Stimulated activated CD8-positive, alpha-beta memory T cell treated with anti-CD3 and anti-CD28 coated beads, Interleukin-2, amount 100 ng/mL, for 48 hours (primary cell): ENCODE data around the gene CRB2.

Experiments
- DNase-seq, 2 donors: peaks; one replicate each; pipeline ENCODE4 v3.0.0-alpha.2; 2020; ENCODE audit warnings: low read depth in 2 of 2

The CRB2 gene

DNA sequence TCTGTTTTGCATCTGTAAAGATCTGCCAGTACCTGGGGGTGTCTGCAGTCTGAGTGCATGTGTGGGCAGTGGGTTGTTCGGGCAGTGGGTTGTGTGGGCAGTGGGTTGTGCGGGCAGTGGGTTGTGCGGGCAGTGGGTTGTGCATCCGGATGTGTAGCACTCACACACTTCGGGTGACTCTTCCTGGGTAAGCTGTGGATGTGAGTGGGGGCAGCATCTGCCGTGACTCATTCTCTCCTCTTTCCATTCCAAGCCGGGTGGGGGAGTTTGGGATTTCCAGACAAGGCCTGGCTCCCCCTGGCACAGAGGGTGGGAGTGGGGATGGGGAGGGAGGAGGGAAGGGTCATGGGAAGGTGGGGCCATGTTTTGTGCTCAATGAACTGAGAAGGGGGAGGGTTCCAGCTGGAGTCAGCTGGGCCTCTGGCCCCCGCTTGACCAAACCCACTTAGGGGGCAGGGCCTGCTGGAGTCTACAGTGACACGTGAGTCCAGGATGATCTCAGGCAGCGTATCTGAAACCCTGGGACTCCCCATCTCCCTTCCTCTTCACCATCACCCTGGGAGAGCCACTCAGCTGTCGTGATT is 8.3 kb downstream of the CRB2 start:
- DNase-seq: no peak

DNA sequence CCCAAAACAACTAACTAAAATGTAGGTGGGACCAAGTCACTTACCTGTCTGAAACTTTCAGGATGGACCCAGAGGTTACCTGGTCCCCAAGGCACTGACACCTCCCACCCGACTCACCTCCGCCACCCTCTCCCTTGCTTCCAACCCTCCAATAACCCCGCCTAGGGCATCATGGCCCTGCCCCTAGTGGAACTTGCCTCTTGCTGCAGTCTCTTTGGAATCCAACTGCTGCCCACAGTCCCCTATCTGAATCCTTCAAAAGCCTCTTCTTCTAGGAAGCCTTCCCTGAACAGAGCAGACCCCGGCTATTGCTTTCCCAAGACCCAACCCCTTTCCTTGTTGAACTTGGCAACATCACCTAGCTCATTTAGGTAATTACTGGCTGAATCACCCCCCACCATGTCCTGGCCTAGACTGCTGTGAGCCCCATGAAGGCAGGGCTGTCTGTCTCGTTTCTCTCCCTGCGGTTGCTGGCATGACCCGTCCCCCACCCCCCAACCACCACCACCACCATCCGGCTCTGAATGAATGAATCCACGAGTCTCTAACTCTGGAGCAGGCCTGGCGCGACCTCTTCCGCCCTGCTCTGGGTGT is 9.4 kb downstream of the CRB2 start:
- no peak for DNase-seq

DNA sequence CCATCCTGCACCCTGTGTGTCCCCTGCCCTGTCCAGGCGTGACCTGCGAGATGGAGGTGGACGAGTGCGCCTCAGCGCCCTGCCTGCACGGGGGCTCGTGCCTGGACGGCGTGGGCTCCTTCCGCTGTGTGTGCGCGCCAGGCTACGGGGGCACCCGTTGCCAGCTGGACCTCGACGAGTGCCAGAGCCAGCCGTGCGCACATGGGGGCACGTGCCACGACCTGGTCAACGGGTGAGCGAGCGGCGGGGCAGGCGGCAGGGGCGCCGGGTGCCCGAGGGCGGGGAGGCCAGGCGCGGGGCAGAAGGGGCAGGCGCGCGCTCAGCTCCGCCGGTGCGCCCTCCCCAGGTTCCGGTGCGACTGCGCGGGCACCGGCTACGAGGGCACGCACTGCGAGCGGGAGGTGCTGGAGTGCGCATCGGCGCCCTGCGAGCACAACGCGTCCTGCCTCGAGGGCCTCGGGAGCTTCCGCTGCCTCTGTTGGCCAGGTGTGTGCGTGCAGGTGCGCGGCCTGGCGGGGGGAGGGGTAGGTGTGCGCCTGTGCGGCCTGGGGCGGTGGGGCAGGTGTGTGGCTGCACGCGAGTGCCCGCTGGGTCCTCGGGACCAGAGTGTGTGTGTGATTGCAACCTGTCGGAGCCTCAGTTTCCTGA is 10.0 kb downstream of the CRB2 start:
- DNase-seq: no peak

DNA sequence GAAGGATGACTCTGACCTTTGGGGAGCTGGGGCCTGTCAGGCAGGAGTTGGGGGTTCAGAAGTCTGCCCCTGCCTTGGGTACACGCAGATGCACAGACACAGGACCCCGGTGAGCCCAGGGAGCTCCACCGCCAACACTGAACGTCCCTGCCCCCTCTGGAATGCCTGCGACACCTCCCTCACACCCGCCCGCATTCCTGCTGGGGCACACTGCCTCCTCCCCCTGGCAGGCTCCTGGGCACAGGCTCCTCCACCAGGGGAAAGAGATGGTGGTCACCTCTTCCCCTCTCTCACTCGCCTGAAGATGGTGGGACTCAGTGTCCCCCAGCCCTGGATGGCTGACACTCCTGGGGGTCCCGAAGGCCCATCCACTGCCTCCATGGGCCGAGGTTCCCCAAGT is 12.0 kb downstream of the CRB2 start:
- no peak for DNase-seq

DNA sequence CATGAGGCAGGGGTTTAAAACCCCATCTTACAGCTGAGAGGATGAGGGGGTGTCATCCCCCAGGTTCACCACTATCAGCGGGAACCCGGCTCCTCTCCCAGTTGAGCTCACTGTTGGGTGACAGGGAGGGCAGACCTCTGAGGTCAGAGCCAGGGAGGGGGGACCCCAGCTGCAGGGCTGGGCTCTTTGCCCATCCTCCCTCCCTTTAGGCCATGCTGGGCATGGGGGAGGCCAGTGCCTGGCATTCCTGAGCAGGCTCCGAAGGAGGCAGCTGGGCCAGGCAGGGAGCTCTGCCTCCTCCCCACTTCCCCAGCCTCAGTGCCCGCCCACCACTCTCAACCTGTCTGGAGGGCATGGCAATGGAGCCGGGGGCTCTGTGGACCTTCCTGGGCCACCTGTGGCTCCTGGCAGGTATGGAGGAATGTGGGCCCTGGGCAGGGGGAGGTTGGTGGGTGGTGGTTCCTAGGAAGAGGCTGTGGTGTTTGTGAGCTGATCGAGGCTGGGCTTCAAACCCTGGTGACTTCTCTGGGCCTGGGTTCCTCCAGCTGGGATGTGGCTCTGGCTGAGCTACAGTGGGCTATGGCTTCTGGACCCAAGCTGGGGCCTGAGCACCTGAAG is 12.6 kb downstream of the CRB2 start:
- DNase-seq: no peak

DNA sequence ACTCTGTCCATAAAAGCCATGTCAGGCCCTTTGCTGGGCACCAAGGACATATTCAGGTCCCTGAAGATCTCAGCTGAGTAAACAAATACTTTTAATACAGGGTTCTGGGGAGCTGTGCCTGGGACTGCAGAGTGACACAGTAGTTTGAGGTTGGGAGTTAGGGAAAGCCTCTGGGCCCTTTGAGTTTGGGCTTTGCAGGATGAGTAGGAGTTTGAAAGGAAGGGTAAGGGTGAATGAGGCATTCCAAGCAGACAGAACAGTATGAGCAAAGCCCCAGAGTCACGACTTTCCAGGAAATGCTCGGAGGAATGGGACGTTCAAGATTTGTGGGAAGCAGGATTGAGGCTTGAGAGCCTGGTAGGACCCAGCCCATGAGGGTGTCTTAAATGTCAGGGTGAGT is 13.3 kb downstream of the CRB2 start:
- DNase-seq: no peak

DNA sequence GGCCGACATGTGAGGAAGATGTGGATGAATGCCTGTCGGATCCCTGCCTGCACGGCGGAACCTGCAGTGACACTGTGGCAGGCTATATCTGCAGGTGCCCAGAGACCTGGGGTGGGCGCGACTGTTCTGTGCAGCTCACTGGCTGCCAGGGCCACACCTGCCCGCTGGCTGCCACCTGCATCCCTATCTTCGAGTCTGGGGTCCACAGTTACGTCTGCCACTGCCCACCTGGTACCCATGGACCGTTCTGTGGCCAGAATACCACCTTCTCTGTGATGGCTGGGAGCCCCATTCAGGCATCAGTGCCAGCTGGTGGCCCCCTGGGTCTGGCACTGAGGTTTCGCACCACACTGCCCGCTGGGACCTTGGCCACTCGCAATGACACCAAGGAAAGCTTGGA is 14.1 kb downstream of the CRB2 start:
- no peak for DNase-seq

DNA sequence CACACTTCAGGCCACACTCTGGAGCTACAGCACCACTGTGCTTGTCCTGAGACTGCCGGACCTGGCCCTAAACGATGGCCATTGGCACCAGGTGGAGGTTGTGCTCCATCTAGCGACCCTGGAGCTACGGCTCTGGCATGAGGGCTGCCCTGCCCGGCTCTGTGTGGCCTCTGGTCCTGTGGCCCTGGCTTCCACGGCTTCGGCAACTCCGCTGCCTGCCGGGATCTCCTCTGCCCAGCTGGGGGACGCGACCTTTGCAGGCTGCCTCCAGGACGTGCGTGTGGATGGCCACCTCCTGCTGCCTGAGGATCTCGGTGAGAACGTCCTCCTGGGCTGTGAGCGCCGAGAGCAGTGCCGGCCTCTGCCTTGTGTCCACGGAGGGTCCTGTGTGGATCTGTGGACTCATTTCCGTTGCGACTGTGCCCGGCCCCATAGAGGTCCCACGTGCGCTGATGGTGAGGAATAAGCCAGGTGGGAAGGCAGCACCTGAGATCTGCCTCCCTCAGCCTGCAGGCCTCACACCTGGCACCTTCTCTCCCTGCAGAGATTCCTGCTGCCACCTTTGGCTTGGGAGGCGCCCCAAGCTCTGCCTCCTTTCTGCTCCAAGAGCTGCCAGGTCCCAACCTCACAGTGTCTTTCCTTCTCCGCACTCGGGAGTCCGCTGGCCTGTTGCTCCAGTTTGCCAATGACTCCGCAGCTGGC is 14.7 kb downstream of the CRB2 start:
- no peak for DNase-seq

DNA sequence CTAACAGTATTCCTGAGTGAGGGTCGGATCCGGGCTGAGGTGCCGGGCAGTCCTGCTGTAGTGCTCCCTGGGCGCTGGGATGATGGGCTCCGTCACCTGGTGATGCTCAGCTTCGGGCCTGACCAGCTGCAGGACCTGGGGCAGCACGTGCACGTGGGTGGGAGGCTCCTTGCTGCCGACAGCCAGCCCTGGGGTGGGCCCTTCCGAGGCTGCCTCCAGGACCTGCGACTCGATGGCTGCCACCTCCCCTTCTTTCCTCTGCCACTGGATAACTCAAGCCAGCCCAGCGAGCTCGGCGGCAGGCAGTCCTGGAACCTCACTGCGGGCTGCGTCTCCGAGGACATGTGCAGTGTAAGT is 15.2 kb downstream of the CRB2 start:
- no peak for DNase-seq

DNA sequence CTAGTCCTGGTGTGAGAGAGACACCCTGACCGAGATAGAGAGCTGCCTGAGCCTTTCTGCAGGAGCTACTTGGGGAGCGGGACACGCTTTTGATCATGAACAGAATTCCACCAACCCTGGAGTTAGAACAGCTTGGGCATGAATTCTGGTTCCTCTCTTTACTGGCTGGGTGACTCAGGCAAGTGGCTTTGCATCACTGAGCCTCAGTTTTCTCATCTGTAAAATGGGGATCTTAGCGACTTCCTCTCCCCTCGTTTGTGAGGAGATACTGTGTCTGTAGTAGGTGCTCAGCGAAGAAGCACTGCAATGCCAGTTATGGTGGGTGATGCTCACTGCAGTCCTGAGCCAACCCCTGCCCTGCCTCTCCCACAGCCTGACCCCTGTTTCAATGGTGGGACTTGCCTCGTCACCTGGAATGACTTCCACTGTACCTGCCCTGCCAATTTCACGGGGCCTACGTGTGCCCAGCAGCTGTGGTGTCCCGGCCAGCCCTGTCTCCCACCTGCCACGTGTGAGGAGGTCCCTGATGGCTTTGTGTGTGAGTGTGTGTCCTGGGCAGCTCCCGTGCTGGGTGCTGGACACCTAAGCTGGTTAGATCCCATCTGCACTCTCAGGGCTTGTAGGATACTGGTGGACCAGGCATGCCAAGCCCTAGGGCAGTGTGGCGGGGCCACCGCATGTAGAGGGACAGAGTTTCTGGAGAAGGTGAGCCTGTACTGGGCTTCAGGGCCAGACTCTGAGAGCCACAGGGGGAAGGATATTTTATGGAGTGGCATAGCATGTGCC is 16.0 kb downstream of the CRB2 start:
- DNase-seq: no peak

DNA sequence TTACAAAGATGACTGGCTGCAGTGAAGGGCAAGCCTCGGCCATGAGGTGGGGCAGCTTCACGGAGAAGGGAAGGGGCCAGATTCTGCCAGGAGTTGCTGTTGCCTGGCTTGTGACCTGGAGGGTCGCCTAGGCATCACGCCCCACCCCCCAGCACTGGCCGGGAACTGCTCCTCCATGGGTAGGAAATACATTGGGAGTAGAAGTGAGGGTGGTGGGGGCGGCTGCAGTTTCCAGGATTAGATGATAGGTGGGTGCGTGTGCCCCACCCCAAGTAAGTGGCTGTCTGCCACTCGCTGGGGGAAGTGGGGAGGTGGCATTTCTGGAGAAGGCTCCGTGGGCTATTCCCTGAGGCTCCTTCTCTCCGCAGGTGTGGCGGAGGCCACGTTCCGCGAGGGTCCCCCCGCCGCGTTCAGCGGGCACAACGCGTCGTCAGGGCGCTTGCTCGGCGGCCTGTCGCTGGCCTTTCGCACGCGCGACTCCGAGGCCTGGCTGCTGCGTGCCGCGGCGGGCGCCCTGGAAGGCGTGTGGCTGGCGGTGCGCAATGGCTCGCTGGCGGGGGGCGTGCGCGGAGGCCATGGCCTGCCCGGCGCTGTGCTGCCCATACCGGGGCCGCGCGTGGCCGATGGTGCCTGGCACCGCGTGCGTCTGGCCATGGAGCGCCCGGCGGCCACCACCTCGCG is 16.9 kb downstream of the CRB2 start:
- DNase-seq: no peak

DNA sequence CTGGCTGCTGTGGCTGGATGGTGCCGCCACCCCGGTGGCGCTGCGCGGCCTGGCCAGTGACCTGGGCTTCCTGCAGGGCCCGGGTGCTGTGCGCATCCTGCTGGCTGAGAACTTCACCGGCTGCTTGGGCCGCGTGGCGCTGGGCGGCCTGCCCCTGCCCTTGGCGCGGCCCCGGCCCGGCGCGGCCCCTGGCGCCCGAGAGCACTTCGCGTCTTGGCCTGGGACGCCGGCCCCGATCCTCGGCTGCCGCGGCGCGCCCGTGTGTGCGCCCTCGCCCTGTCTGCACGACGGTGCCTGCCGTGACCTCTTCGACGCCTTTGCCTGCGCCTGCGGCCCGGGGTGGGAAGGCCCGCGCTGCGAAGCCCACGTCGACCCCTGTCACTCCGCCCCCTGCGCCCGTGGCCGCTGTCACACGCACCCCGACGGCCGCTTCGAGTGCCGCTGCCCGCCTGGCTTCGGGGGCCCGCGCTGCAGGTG is 17.5 kb downstream of the CRB2 start:
- no peak for DNase-seq

DNA sequence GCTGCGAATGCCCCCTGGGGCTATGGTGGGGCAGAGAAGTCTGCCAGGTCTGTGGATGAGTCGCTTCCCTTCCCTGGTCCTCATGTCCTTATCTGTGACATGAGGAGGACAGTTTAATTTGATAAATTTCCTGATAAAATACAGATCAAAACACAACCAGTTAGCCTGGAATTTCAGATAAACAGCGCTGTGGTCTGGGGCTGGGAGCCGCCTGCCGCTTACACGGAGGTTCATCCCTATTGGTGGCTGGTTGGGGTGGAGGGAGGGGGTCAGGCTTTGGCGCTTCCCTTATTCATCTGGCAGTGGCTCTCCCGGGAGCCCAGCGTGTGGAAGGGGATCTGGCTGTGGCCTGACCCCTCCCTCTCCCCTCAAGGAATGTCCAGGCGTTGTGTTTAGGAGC is 17.9 kb downstream of the CRB2 start:
- DNase-seq: no peak

DNA sequence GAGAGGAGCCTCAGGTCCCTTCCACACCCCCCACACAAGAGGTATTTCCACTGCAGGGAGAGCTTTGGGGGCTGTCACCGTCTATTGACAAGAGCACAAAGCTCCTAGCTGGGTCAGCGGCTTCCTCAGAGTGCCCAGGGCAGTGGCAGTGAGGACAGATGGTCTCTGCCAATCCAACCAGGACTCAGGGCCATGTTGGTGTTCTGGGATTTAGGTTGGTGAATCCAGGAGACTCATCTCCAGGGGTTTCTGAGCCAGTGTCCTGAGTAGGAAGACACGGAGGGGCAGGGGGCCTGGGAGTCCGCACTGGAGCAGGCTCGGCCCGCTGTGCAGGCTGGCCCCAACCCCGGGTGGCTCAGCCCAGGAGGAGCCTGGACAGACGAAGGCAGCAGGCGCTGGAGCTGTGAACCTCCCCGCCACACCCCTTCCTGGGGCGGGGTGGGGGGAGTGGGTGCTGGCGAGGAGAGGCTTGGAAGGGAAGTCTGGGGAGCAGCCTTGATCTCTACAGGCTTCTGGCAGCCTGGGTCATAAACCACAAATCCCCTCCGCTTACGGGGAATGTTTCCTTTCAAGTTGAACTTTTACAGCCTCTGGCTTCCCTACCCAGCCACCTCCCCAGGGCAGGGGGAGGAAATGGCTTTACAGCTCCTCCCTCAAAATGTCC is 19.6 kb downstream of the CRB2 start:
- no peak for DNase-seq

DNA sequence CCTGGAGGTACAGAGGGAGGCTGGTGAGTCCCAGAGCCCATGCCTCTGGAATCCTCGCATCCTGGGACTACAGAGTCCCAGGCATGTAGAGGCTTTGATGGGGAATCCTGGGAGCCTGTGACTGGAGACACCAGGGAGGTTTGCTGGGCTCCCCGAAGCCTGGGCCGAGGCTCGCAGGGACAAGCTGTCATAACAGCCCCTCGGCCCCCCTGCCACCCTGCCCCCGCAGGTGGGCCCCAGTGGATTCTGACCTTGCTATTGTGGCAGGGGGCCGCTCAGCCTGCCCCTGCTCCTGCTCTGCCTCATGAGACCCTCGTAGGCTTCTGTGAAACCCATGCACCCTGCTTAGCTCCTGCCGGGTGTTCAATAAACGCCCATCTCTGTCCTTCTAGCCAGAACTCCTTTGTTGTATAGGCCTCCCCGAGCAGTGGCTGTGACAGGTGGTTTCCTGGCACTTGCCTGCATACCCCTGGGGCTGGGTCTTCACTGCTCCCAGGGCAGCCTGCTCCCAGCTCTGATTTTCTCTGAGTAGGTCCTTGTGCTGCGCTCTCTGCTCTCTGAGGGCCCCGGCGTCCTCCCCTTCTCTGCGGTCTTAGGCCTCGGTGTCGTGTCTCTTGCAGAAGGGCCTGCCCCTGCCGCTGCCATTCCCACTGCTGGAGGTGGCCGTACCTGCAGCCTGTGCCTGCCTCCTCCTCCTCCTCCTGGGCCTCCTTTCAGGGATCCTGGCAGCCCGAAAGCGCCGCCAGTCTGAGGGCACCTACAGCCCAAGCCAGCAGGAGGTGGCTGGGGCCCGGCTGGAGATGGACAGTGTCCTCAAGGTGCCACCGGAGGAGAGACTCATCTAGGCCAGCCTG is 20.4 kb downstream of the CRB2 start:
- DNase-seq: no peak

DNA sequence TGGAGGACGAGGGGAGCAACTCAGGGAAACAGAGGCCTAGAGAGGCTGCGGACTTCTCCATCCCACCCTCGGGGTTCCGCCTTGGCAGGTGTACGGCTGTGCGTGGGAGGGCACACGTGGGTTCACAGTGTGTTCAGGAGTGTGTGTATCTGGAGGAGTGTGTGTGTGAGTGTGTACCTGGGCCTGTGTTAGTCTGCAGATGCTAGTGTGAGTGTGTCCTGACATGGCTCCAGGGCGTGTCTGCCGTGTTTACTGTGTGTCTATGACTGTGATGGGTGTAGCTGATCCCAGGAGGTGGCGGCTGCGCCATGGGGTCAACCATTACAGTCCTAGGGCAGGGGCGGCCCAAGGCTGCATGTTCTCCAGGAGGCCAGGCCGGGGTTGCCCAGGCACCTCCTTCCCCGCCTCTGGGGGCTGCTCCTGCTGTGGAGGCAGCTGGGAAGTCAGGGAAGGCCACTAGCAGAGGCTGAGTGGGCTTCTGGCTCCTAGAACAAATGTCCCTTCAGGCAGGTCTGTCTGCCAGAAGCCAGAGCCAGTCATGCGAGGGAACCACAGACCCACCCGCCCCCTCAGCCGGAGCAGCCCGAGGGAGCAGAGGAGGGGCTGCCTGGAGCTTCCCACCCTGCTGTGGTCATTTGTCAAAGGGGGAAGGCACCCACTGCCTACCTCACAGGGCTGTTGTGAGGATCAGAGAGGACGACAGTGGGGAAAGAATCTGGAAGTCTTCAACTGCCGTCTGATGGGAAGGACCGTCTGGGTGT is 21.4 kb downstream of the CRB2 start:
- no peak for DNase-seq

DNA sequence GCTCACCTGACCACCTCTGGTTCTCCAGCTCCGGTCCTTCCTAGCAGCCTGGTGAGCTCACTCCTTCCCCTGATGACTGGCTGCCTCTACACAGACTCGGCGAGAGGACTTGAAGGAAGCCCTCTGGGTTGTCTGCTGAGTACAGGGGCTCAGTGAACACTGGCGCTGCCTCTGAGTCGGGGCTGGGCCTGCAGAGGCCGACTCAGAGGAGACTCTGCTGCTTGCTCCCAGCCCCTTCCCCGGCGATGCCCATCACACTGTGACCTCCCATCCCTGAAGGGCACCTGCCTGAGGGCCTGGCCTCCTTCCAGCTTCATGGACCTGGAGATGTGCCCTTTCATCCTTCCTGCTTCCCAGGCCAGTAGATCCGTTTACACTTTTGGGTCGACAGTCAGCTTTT is 22.0 kb downstream of the CRB2 start:
- DNase-seq: no peak

DNA sequence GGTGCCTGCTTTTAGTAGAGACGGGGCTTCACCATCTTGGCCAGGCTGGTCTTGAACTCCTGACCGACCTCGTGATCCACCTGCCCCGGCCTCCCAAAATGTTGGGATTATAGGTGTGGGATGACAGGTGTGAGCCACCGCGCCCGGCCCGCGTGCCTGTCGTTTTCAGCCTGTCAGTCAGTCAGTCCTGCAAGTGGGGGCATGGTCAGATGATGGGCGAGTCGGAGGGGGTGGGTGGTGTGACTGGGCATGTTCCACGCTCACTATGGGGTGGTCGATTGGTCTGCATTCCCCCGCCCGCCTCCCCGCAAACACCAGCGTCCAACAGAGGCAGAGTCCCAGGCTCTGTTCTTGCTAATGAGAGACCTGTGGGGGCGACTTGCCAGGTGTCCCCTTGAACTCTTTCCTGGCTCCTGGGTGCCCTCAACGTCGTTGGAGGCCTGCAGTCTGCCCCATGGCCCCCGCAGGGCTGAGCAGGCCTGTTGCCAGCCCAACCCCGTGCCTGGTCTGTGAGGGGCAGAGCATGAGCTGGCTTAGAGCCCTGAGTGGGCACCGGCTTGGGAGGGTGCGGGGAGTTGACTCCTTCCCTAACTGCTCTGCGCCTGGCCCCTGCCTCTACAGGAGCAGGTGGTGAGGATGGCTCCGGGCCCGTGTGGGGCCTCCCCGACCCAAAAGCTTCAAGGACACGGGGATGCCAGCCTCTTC is 23.1 kb downstream of the CRB2 start:
- DNase-seq: no peak
